ENCODE data around the gene SLC25A24.
"Not testable (repeated sequence)": the region's sequence is repeated elsewhere in the genome, so short reads cannot be mapped to it uniquely, and the experiment has no call there.

The SLC25A24 gene

GRCh38 chr1:108194051-108194450 is 6.1 kb downstream of the SLC25A24 start:
- DNase-seq = no peak

GRCh38 chr1:108193333-108193732 is 6.8 kb downstream of the SLC25A24 start:
- no peak for DNase-seq

GRCh38 chr1:108192581-108192980 is 7.6 kb downstream of the SLC25A24 start:
- no peak for DNase-seq

- no peak for DNase-seq
Measured at GRCh38 chr1:108190686-108191416, 9.3 kb downstream of the SLC25A24 start.

GRCh38 chr1:108190001-108190634 is 10.0 kb downstream of the SLC25A24 start:
- DNase-seq = no peak

GRCh38 chr1:108188801-108189200 is 11.3 kb downstream of the SLC25A24 start:
- DNase-seq = no peak

- no peak for DNase-seq
Measured at GRCh38 chr1:108182959-108183700, 17.0 kb downstream of the SLC25A24 start.

- DNase-seq = no peak
Measured at GRCh38 chr1:108179018-108179417, 21.1 kb downstream of the SLC25A24 start.

- DNase-seq = not testable (repeated sequence)
Measured at GRCh38 chr1:108162409-108162808, 37.7 kb downstream of the SLC25A24 start.

GRCh38 chr1:108159951-108160350 is 40.2 kb downstream of the SLC25A24 start:
- not testable (repeated sequence) for DNase-seq

- DNase-seq = no peak
Measured at GRCh38 chr1:108158893-108159453, 41.2 kb downstream of the SLC25A24 start.

GRCh38 chr1:108154314-108154713 is 45.8 kb downstream of the SLC25A24 start:
- no peak for DNase-seq

GRCh38 chr1:108152782-108153222 is 47.3 kb downstream of the SLC25A24 start:
- DNase-seq = peak; percentile 76

GRCh38 chr1:108151548-108151947 is 48.6 kb downstream of the SLC25A24 start:
- DNase-seq = no peak

GRCh38 chr1:108149796-108150467 is 50.2 kb downstream of the SLC25A24 start:
- DNase-seq = no peak

- not testable (repeated sequence) for DNase-seq
Measured at GRCh38 chr1:108144569-108144968, 55.6 kb downstream of the SLC25A24 start.

- no peak for DNase-seq
Measured at GRCh38 chr1:108142773-108143394, 57.3 kb downstream of the SLC25A24 start.

- DNase-seq = no peak
Measured at GRCh38 chr1:108142258-108142657, 57.9 kb downstream of the SLC25A24 start.

GRCh38 chr1:108141621-108142020 is 58.5 kb downstream of the SLC25A24 start:
- peak; percentile 95 for DNase-seq

GRCh38 chr1:108140936-108141335 is 59.2 kb downstream of the SLC25A24 start:
- no peak for DNase-seq

- DNase-seq = peak; percentile 17
Measured at GRCh38 chr1:108140177-108140576, 60.0 kb downstream of the SLC25A24 start.

- not testable (repeated sequence) for DNase-seq
Measured at GRCh38 chr1:108139555-108139954, 60.6 kb downstream of the SLC25A24 start.

Measured in MV-4-11 (cell line).